HepG2 (cell line): ENCODE results near the gene UQCRC1. TPM values are rescaled to one million over a fixed set of nuclear protein-coding genes. Genes with fewer than 3 reads are reported as not detected.

Experiments
- FOXA3 ChIP-seq: IDR thresholded peaks from 2 replicates; pipeline ENCODE4 v1.6.1; 2016; ENCODE audit warnings: missing genetic modification reagents, missing compliant biosample characterization
- GATAD1 ChIP-seq: IDR thresholded peaks from 2 replicates; pipeline ENCODE4 v1.6.1; 2016; ENCODE audit warnings: missing genetic modification reagents, missing compliant biosample characterization
- HOXA9 ChIP-seq: sonication (generic); formaldehyde crosslinking; IDR thresholded peaks from 2 replicates; pipeline ENCODE4 v1.8.1; 2022; ENCODE audit warnings: missing genetic modification reagents, mild to moderate bottlenecking, moderate library complexity, borderline replicate concordance
- MAZ ChIP-seq, 2 experiments: sonication (generic) in 1 of 2; formaldehyde crosslinking in 1 of 2; IDR thresholded peaks; 2 replicates each; pipeline versions ENCODE4 v1.5.0 to v1.6.1; 2012 to 2020; ENCODE audit warnings: low read depth in 2 of 2, mild to moderate bottlenecking in 2 of 2, borderline replicate concordance in 1 of 2, improper control_type of control experiment in 1 of 2, low read length in 1 of 2, missing genetic modification reagents in 1 of 2, moderate library complexity in 1 of 2
- MTF2 ChIP-seq: sonication (generic); formaldehyde crosslinking; IDR thresholded peaks from 2 replicates; pipeline ENCODE4 v1.5.0; 2020; ENCODE audit warnings: missing genetic modification reagents, borderline replicate concordance
- MXD3 ChIP-seq: IDR thresholded peaks from 2 replicates; pipeline ENCODE4 v1.6.1; 2016; ENCODE audit warnings: mild to moderate bottlenecking, missing biosample characterization, missing genetic modification reagents
- MYPOP ChIP-seq: sonication (generic); formaldehyde crosslinking; IDR thresholded peaks from 2 replicates; pipeline ENCODE4 v1.8.1; 2023; ENCODE audit warnings: mild to moderate bottlenecking, moderate library complexity, missing genetic modification reagents
- NR2C2 ChIP-seq: sonication (generic); formaldehyde crosslinking; IDR thresholded peaks from 2 replicates; pipeline ENCODE4 v1.4.0; 2020; ENCODE audit warnings: missing genetic modification reagents, mild to moderate bottlenecking, moderate library complexity, borderline replicate concordance
- PHF5A ChIP-seq: IDR thresholded peaks from one replicate; pipeline ENCODE4 v1.6.1; 2018; ENCODE audit warnings: low read depth, missing genetic modification reagents; ENCODE audit not compliant: unreplicated experiment
- SIN3A ChIP-seq: IDR thresholded peaks from 2 replicates; pipeline ENCODE4 v1.6.1; 2011; ENCODE audit warnings: low read depth, mild to moderate bottlenecking, control low read depth, low read length, borderline replicate concordance
- SIN3B ChIP-seq: fragments of 150-350 bp; IDR thresholded peaks from 2 replicates; pipeline ENCODE4 v1.6.1; 2014; ENCODE audit warnings: low read length
- SNAPC2 ChIP-seq: sonication (generic); formaldehyde crosslinking; IDR thresholded peaks from 2 replicates; pipeline ENCODE4 v1.8.1; 2022; ENCODE audit warnings: mild to moderate bottlenecking, missing genetic modification reagents
- TAF15 ChIP-seq: fragments of 200-400 bp; formaldehyde crosslinking; IDR thresholded peaks from one replicate; pipeline ENCODE4 v1.6.1; 2018; ENCODE audit warnings: mild to moderate bottlenecking, low read depth, low read length; ENCODE audit not compliant: poor library complexity, severe bottlenecking
- ZFX ChIP-seq: sonication (generic); formaldehyde crosslinking; IDR thresholded peaks from 2 replicates; pipeline ENCODE4 v1.4.0; 2020; ENCODE audit warnings: mild to moderate bottlenecking, low read depth, missing genetic modification reagents, moderate library complexity
- ZNF234 ChIP-seq: sonication (generic); formaldehyde crosslinking; conservative IDR thresholded peaks from 2 replicates; pipeline ENCODE4 v1.5.1; 2020; ENCODE audit warnings: mild to moderate bottlenecking, missing genetic modification reagents
- ZNF431 ChIP-seq: sonication (generic); formaldehyde crosslinking; IDR thresholded peaks from 2 replicates; pipeline ENCODE4 v1.9.0; 2022; ENCODE audit warnings: missing genetic modification reagents, low read depth, mild to moderate bottlenecking, borderline replicate concordance
- ZNF446 ChIP-seq: sonication (generic); formaldehyde crosslinking; IDR thresholded peaks from 2 replicates; pipeline ENCODE4 v1.5.0; 2020; ENCODE audit warnings: mild to moderate bottlenecking, missing genetic modification reagents
- ZNF512B ChIP-seq: sonication (generic); formaldehyde crosslinking; IDR thresholded peaks from 2 replicates; pipeline ENCODE4 v1.5.1; 2020; ENCODE audit warnings: missing genetic modification reagents, mild to moderate bottlenecking, borderline replicate concordance
- ZNF547 ChIP-seq: sonication (generic); formaldehyde crosslinking; IDR thresholded peaks from 2 replicates; pipeline ENCODE4 v1.5.1; 2020; ENCODE audit warnings: mild to moderate bottlenecking, missing genetic modification reagents
- ZNF563 ChIP-seq: sonication (generic); formaldehyde crosslinking; IDR thresholded peaks from 2 replicates; pipeline ENCODE4 v1.8.0; 2022; ENCODE audit warnings: mild to moderate bottlenecking, moderate library complexity, missing genetic modification reagents
- ZNF615 ChIP-seq: sonication (generic); formaldehyde crosslinking; IDR thresholded peaks from 2 replicates; pipeline ENCODE4 v1.5.0; 2020; ENCODE audit warnings: mild to moderate bottlenecking, missing genetic modification reagents, borderline replicate concordance
- ZNF619 ChIP-seq: sonication (generic); formaldehyde crosslinking; IDR thresholded peaks from 2 replicates; pipeline ENCODE4 v1.4.0; 2020; ENCODE audit warnings: mild to moderate bottlenecking, missing genetic modification reagents
- ZNF772 ChIP-seq: sonication (generic); formaldehyde crosslinking; IDR thresholded peaks from 2 replicates; pipeline ENCODE4 v1.5.0; 2020; ENCODE audit warnings: mild to moderate bottlenecking, missing genetic modification reagents
- ZNF777 ChIP-seq: sonication (generic); formaldehyde crosslinking; IDR thresholded peaks from 2 replicates; pipeline ENCODE4 v1.4.0; 2020; ENCODE audit warnings: missing genetic modification reagents
- ZNF839 ChIP-seq: sonication (generic); formaldehyde crosslinking; IDR thresholded peaks from 2 replicates; pipeline ENCODE4 v1.4.0; 2020; ENCODE audit warnings: missing genetic modification reagents, mild to moderate bottlenecking, borderline replicate concordance
- polyA plus RNA-seq, 8 experiments: library from polyadenylated mRNA; depleted of rRNA in 3 of 8; stranded (reverse) in 7 of 8; unstranded in 1 of 8; fragments of >200 nt; fragmentation: Illumina TruSeq in 4 of 8; extraction: Trizol in 4 of 8; gene quantifications; 2 replicates each; pipeline versions ENCODE4 v1.2.1 to v1.2.3, GENCODE V29; 2011 to 2016; ENCODE audit warnings: low read depth in 4 of 8, missing spikeins in 1 of 8, mixed read lengths in 1 of 8; ENCODE audit not compliant: insufficient read depth in 1 of 8
- total RNA-seq, 5 experiments: library from RNA; depleted of rRNA; stranded (reverse); fragments of >200 nt; fragmentation: Illumina TruSeq; extraction: Trizol; gene quantifications; 2 replicates each; pipeline ENCODE4 v1.2.3, GENCODE V29; 2016; ENCODE audit warnings: low read depth in 1 of 5

Gene UQCRC1
- total and polyA plus RNA-seq, 2 of the 13 experiments (the other 11 are each of a cell fraction or from before 2014, with no cell fraction given) = 316 to 680 TPM

GRCh38 chr3:48656061-48656840 lies 46.8 kb upstream of the UQCRC1 start (continued):
- no peak for TF ChIP-seq NR2C2 (CRISPR knock-in tag)
- no peak for TF ChIP-seq ZNF619
- TF ChIP-seq HOXA9 (CRISPR knock-in tag) = 0 out of 2 replicates have a peak, but pooled peaks have one; percentile 25
- no peak for TF ChIP-seq SNAPC2
- TF ChIP-seq MTF2 (CRISPR knock-in tag) = no peak
- TF ChIP-seq SIN3B = no peak
- peak; percentile 9; the same call in 1 of the 2 replicates for TF ChIP-seq FOXA3 (CRISPR knock-in tag)
- no peak for TF ChIP-seq ZNF772
- peak; percentile 71 for TF ChIP-seq ZNF777 (CRISPR knock-in tag)
- TF ChIP-seq MYPOP = peak; percentile 49; the same call in 1 of the 2 replicates
- peak; percentile 36; the same call in 1 of the 2 replicates for TF ChIP-seq SIN3A
- TF ChIP-seq PHF5A (CRISPR knock-in tag) = no peak
- TF ChIP-seq ZNF563 (CRISPR knock-in tag) = 0 out of 2 replicates have a peak, but pooled peaks have one; percentile 40
- 0 out of 2 replicates have a peak, but pooled peaks have one; percentile 16 for TF ChIP-seq GATAD1 (CRISPR knock-in tag)
- no peak for TF ChIP-seq ZNF512B (CRISPR knock-in tag)
- TF ChIP-seq MXD3 (CRISPR knock-in tag) = peak; percentile 30; the same call in 1 of the 2 replicates
- TF ChIP-seq ZNF234 = 0 out of 2 replicates have a peak, but pooled peaks have one; percentile 33
- TF ChIP-seq ZNF431 = no peak
- TF ChIP-seq ZNF547 (CRISPR knock-in tag) = 0 out of 2 replicates have a peak, but pooled peaks have one; percentile 28
- TF ChIP-seq ZNF615 (CRISPR knock-in tag) = no peak
- no peak for TF ChIP-seq ZNF446 (CRISPR knock-in tag)
- no peak for TF ChIP-seq ZNF839 (CRISPR knock-in tag)
- peak; percentile 38; the same call in 1 of the 2 replicates for TF ChIP-seq ZFX
- no peak for TF ChIP-seq TAF15
- 0 out of 2 replicates have a peak, but pooled peaks have one; percentile 25 for TF ChIP-seq MAZ (IDR thresholded peaks at IDR 0.05; ENCODE audit: borderline replicate concordance, low read depth, low read length)
- peak; percentile 58; the same call in 1 of the 2 replicates for TF ChIP-seq MAZ (CRISPR knock-in tag; IDR thresholded peaks at IDR 0.05; ENCODE audit: low read depth)
